Measurements from ENCODE around the gene BCAR1. TPM values are rescaled to one million over a fixed set of nuclear protein-coding genes. Genes with fewer than 3 reads are reported as not detected.
"Not testable (repeated sequence)": the region's sequence is repeated elsewhere in the genome, so short reads cannot be mapped to it uniquely, and the experiment has no call there.

Gene BCAR1
- total RNA-seq, 6 experiments from 2014 or later: 29.2 to 108 (median 51.2) TPM

- TF ChIP-seq POLR2A (IDR thresholded peaks at IDR 0.05): no peak
- no peak for TF ChIP-seq CTCF (IDR thresholded peaks at IDR 0.05)
- DNase-seq (no peak), ATAC-seq (no peak)
- Histone ChIP-seq H3K4me1 (no peaks in the 10 kb centered on the region), H3K4me3 (no peak overlapping the region), H3K9me3 (no peaks in the 10 kb centered on the region), H3K27ac (no peak overlapping the region), H3K27me3 (no peaks in the 10 kb centered on the region), H3K36me3 (peaks cover 0 to 16% (median 5%) of the 10 kb centered on the region in 4 donors)
- intact Hi-C loops (cut with DNase I): loop anchor here in 1 of 2 donors (2.0 kb wide), 1 partner anchor 19 kb away; the partner anchor contains the start of gene CTRB2
- WGBS (ENCODE audit: insufficient coverage, low coverage, low lambda C conversion rate, missing lambda C conversion rate): 23% methylated on average over 7 of the region's 26 CpGs
Observed at GRCh38 chr16:75225678-75226515, 25.5 kb downstream of the BCAR1 start.

- peak in 1 of 4 donors; percentile 2 for ATAC-seq
- Histone ChIP-seq H3K36me3 (peaks cover 0 to 14% (median 3%) of the 10 kb centered on the region in 4 donors), H3K27me3 (no peaks in the 10 kb centered on the region), H3K4me3 (no peak overlapping the region), H3K9me3 (no peaks in the 10 kb centered on the region), H3K4me1 (no peaks in the 10 kb centered on the region), H3K27ac (no peak overlapping the region)
- TF ChIP-seq POLR2A (IDR thresholded peaks at IDR 0.05) (no peak), CTCF (IDR thresholded peaks at IDR 0.05) (no peak)
- intact Hi-C loops (cut with DNase I): loop anchor here in 1 of 2 donors (2.0 kb wide), 1 partner anchor 18 kb away; the partner anchor contains the start of gene CTRB2
- no CpG with 5 or more reads among the region's 12 CpGs for WGBS (ENCODE audit: insufficient coverage, low coverage, low lambda C conversion rate, missing lambda C conversion rate)
- DNase-seq: no peak
Observed at GRCh38 chr16:75225092-75225491, 26.3 kb downstream of the BCAR1 start.

- ATAC-seq (peak in 3 of 4 donors; percentile 6 to 20 (median 14)), DNase-seq (peak in 1 of 3 donors; percentile 56)
- WGBS (ENCODE audit: insufficient coverage, low coverage, low lambda C conversion rate, missing lambda C conversion rate): 48% methylated on average over 6 of the region's 20 CpGs
- no peak for TF ChIP-seq POLR2A (IDR thresholded peaks at IDR 0.05)
- no peak for TF ChIP-seq CTCF (IDR thresholded peaks at IDR 0.05)
- H3K4me3 ChIP-seq: no peak overlapping the region
- intact Hi-C loops (cut with DNase I): loop anchor here in 1 of 2 donors (2.0 kb wide), 1 partner anchor 18 kb away; the partner anchor contains the start of gene CTRB2
- no peaks in the 10 kb centered on the region for H3K9me3 ChIP-seq
- no peaks in the 10 kb centered on the region for H3K27me3 ChIP-seq
- H3K4me1 ChIP-seq: no peaks in the 10 kb centered on the region
- H3K27ac ChIP-seq: no peak overlapping the region
- peaks cover 0 to 8% (median 2%) of the 10 kb centered on the region in 4 donors for H3K36me3 ChIP-seq
Observed at GRCh38 chr16:75224306-75225082, 26.9 kb downstream of the BCAR1 start.

GRCh38 chr16:75223129-75223528 is 28.3 kb downstream of the BCAR1 start:
- intact Hi-C loops (cut with DNase I); H3K27me3 ChIP-seq; ATAC-seq; H3K4me3 ChIP-seq; H3K27ac ChIP-seq; H3K4me1 ChIP-seq; H3K36me3 ChIP-seq; H3K9me3 ChIP-seq; DNase-seq: not testable (repeated sequence)
- no CpG with 5 or more reads among the region's 20 CpGs for WGBS (ENCODE audit: insufficient coverage, low coverage, low lambda C conversion rate, missing lambda C conversion rate)
